Spleen (tissue), 11 donors: Measurements from ENCODE around the gene FADS3. TPM values are rescaled to one million over a fixed set of nuclear protein-coding genes. Genes with fewer than 3 reads are reported as not detected.
"Not testable (repeated sequence)": the region's sequence is repeated elsewhere in the genome, so short reads cannot be mapped to it uniquely, and the experiment has no call there.

Source experiments
- DNase-seq: peaks from one replicate; pipeline ENCODE4 v3.0.0-alpha.2; 2020
- H3K27ac ChIP-seq, 8 donors: fragments of 200-600 bp; sonication (generic) in 7 of 8; 1 replicate in 4 of 8; 2 replicates in 4 of 8; pipeline versions ENCODE4 v1.5.0 to v1.8.0; 2016 to 2021; ENCODE audit warnings: inconsistent platforms in 4 of 8, mild to moderate bottlenecking in 4 of 8, moderate library complexity in 1 of 8
- H3K27me3 ChIP-seq, 7 donors: fragments of 200-600 bp; sonication (generic) in 6 of 7; replicated peaks in 1 of 7; 1 replicate in 4 of 7; 2 replicates in 3 of 7; pipeline versions ENCODE4 v1.5.0 to v1.8.0; 2016 to 2021; ENCODE audit warnings: inconsistent platforms in 3 of 7, mild to moderate bottlenecking in 1 of 7
- H3K36me3 ChIP-seq, 6 donors: fragments of 200-600 bp; sonication (generic) in 5 of 6; 1 replicate in 4 of 6; 2 replicates in 2 of 6; pipeline versions ENCODE4 v1.5.0 to v1.8.0; 2016 to 2021; ENCODE audit warnings: inconsistent platforms in 2 of 6
- H3K4me1 ChIP-seq, 6 donors: fragments of 200-600 bp; sonication (generic) in 5 of 6; 1 replicate in 3 of 6; 2 replicates in 3 of 6; pipeline versions ENCODE4 v1.5.0 to v1.8.0; 2016 to 2021; ENCODE audit warnings: inconsistent platforms in 3 of 6
- H3K4me3 ChIP-seq, 8 donors: fragments of 200-600 bp; sonication (generic) in 7 of 8; 1 replicate in 4 of 8; 2 replicates in 4 of 8; pipeline versions ENCODE4 v1.5.0 to v1.8.0; 2016 to 2021; ENCODE audit warnings: inconsistent platforms in 4 of 8, mild to moderate bottlenecking in 4 of 8, moderate library complexity in 2 of 8
- H3K9me3 ChIP-seq, 8 donors: fragments of 200-600 bp; sonication (generic) in 7 of 8; 1 replicate in 4 of 8; 2 replicates in 4 of 8; pipeline versions ENCODE4 v1.5.0 to v1.8.0; 2016 to 2021; ENCODE audit warnings: inconsistent platforms in 4 of 8
- POLR2A ChIP-seq, 3 donors: fragments of 450-650 bp; IDR thresholded peaks; one replicate each; pipeline ENCODE4 v1.5.1; 2017; ENCODE audit warnings: antibody characterized with exemption in 3 of 3, mild to moderate bottlenecking in 1 of 3
- POLR2AphosphoS5 ChIP-seq, 3 donors: sonication (generic); formaldehyde crosslinking; IDR thresholded peaks; one replicate each; pipeline ENCODE4 v1.5.1; 2017; ENCODE audit warnings: antibody characterized with exemption in 3 of 3
- WGBS, 5 donors: extraction: QIAGEN DNeasy Blood & Tissue Kit in 3 of 5; methylation state at CpG; one replicate each; pipeline versions ENCODE4 v1.1.5 to v1.1.7; 2013 to 2018; 5-methylcytosine and 5-hydroxymethylcytosine counted together
- intact Hi-C: fragments of 100-400 bp; cut with DNase I; formaldehyde crosslinking; loops from one replicate; pipeline ENCODE4 v1.15.0; 2023; ENCODE audit warnings: low total_unique reads
- polyA plus RNA-seq, 3 donors: library from polyadenylated mRNA; stranded (reverse); fragments of 200-250 nt; gene quantifications; one replicate each; pipeline ENCODE4 v1.2.1, GENCODE V29; 2013
- total RNA-seq, 7 donors: library from RNA; depleted of rRNA in 3 of 7; stranded (reverse); fragments of >200 nt in 3 of 7; fragmentation: NEBNext Ultra II Directional in 4 of 7; extraction: Animal tissue kit (Norgen Biotek cat#: 25700) in 4 of 7; gene quantifications; one replicate each; pipeline versions ENCODE4 v1.1.0 to v1.2.1, GENCODE V29; 2016 to 2021
- TF ChIP-seq, protein P1 (sequence below), 11 experiments: fragments of 200-600 bp in 7 of 11; fragments of 450-650 bp in 4 of 11; sonication (generic) in 4 of 11; IDR thresholded peaks in 8 of 11; conservative IDR thresholded peaks in 3 of 11; 1 replicate in 7 of 11; 2 replicates in 4 of 11; pipeline versions ENCODE4 v1.4.0 to v1.8.0; 2016 to 2021; ENCODE audit warnings: antibody characterized with exemption in 11 of 11, inconsistent platforms in 4 of 11, mild to moderate bottlenecking in 1 of 11
- donor health status: healthy with polysubstance abuse.
- donor health status: DM: no; HTN: no; CAD: no; lungs with moderate emphysema.
- donor health status: DM: no; HTN: no; CAD: no.
- donor health status: Bipolar disorder and iron deficiency.
- donor health status: healthy.
- donor health status: DM: no; HTN: no; CAD: no.
- donor health status: DM: yes; HTN: yes; CAD: no.

The FADS3 gene
- total and polyA plus RNA-seq, 10 donors, result 26.3 to 63.6 (median 38.5) TPM

DNA sequence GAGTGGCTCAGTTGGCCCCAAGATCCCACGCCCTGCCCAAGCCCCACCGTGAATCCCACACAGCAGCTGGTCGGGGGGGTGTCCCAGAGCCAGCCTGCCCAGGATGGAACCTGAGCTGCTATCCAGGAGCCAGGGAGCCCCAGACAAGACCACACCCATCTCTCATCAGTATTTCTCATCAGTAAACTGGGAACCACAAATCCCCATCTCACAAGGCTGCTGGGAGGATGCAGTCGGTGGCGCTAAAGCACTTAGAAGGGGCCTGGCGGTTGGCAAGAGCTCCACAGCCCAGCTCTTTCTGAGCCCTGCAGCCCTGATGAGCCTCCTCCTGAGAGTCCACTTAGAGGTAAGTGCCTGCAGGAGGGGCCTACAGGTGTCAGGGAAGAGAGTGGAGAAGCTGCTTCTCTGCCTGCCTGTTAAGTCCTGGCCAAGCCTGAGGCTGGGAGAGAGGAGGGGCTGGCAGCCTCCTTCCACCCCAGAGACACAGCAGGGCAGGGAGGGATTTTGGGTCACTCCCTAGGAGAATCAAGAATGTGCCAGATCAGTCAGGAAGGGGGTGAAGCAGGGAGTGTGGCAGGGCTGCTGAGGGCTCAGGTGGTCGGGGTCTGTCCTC is 6.1 kb downstream of the FADS3 start:
- no peak for DNase-seq
- peaks cover 0 to under 1% (median 0%) of the 10 kb centered on the region in 7 donors for H3K27me3 ChIP-seq
- WGBS, 5 donors, result 86 to 98% (median 88%) methylated on average over 4 to 7 of the region's 7 CpGs
- intact Hi-C loops, result no loop called here
- H3K9me3 ChIP-seq, result no peaks in the 10 kb centered on the region
- H3K4me1 ChIP-seq, result peaks cover 8 to 48% (median 31%) of the 10 kb centered on the region in 6 donors
- H3K27ac ChIP-seq, result no peak overlapping the region
- TF ChIP-seq POLR2A (IDR thresholded peaks at IDR 0.05) (no peak), POLR2AphosphoS5 (IDR thresholded peaks at IDR 0.05) (no peak)
- TF ChIP-seq, protein P1, sequence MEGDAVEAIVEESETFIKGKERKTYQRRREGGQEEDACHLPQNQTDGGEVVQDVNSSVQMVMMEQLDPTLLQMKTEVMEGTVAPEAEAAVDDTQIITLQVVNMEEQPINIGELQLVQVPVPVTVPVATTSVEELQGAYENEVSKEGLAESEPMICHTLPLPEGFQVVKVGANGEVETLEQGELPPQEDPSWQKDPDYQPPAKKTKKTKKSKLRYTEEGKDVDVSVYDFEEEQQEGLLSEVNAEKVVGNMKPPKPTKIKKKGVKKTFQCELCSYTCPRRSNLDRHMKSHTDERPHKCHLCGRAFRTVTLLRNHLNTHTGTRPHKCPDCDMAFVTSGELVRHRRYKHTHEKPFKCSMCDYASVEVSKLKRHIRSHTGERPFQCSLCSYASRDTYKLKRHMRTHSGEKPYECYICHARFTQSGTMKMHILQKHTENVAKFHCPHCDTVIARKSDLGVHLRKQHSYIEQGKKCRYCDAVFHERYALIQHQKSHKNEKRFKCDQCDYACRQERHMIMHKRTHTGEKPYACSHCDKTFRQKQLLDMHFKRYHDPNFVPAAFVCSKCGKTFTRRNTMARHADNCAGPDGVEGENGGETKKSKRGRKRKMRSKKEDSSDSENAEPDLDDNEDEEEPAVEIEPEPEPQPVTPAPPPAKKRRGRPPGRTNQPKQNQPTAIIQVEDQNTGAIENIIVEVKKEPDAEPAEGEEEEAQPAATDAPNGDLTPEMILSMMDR (IDR thresholded peaks at IDR 0.05 in 8 of 11, conservative IDR thresholded peaks at IDR 0.05 in 3 of 11), result no peak
- H3K4me3 ChIP-seq, result no peak overlapping the region
- H3K36me3 ChIP-seq, result no peaks in the 10 kb centered on the region

DNA sequence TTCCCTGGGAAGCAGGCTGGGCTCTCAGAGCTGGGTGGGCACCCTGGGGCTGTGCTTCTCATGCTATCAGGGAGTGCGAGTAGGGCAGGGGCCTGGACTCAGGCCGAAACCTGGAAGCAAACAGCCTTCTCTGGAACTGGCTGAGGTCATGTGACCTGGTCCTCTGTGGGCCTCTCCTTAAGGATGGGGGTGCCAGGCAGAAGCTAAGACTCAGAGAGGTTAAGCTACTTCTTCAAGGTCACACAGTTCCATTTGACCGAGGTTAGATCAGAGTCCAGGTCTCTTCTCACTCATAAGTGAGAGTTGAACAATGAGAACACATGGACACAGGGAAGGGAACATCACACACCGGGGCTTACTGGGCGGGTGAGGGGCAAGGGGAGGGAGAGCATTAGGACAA is 7.4 kb downstream of the FADS3 start:
- WGBS, 5 donors, result 83 to 94% (median 93%) methylated on average over 5 of the region's 5 CpGs
- Histone ChIP-seq H3K27ac (no peak overlapping the region), H3K4me1 (peaks cover 3 to 49% (median 26%) of the 10 kb centered on the region in 6 donors), H3K4me3 (no peak overlapping the region), H3K27me3 (no peaks in the 10 kb centered on the region), H3K9me3 (no peaks in the 10 kb centered on the region), H3K36me3 (peaks cover 0 to 6% (median under 1%) of the 10 kb centered on the region in 6 donors)
- intact Hi-C loops, result no loop called here
- DNase-seq, result no peak
- TF ChIP-seq, protein P1 (IDR thresholded peaks at IDR 0.05 in 8 of 11, conservative IDR thresholded peaks at IDR 0.05 in 3 of 11), result no peak
- no peak for TF ChIP-seq POLR2AphosphoS5 (IDR thresholded peaks at IDR 0.05)
- TF ChIP-seq POLR2A (IDR thresholded peaks at IDR 0.05), result no peak

DNA sequence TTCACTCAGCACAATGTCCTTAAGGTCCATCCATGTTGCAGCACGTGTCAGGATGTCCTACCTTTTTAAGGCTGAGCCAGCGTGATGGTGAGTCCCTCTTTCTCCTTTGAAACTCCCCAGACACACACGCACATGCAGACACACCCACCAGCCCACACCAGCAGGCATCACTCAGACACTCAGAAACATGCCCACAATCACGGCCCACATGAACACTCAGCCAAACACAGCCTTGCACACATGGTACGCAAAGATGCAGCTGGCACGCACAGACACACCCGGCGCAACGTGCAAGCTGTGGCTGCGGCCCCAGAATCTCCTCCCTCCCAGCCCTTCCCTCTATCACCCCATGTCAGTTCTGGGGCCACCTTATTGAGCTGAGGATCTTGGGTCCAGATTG is 8.0 kb downstream of the FADS3 start:
- Histone ChIP-seq H3K36me3 (peaks cover 0 to 13% (median 3%) of the 10 kb centered on the region in 6 donors), H3K27me3 (no peaks in the 10 kb centered on the region), H3K9me3 (no peaks in the 10 kb centered on the region), H3K4me3 (no peak overlapping the region), H3K27ac (no peak overlapping the region), H3K4me1 (peaks cover 3 to 44% (median 21%) of the 10 kb centered on the region in 6 donors)
- WGBS, 5 donors, result 91 to 95% (median 93%) methylated on average over 10 of the region's 10 CpGs
- DNase-seq, result no peak
- intact Hi-C loops, result no loop called here
- TF ChIP-seq POLR2AphosphoS5 (IDR thresholded peaks at IDR 0.05) (no peak), POLR2A (IDR thresholded peaks at IDR 0.05) (no peak)
- TF ChIP-seq, protein P1 (IDR thresholded peaks at IDR 0.05 in 8 of 11, conservative IDR thresholded peaks at IDR 0.05 in 3 of 11), result no peak

DNA sequence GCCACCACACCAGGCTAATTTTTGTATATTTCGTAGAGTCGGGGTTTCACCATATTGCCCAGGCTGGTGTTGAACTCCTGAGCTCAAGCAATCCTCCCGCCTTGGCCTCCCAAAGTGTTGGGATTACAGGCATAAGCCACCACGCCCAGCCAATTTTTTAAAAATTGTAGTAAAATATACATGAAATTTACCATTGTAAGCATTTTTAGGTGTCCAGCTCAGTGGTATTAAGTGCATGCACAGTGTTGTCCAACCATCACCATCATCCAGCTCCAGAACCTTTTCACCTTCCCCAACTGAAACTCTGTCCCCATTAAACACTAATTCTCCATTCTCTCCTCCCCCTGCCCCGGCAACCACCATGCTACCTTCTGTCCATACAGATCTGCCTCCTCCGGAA is 8.5 kb downstream of the FADS3 start:
- H3K36me3 ChIP-seq, result peaks cover 0 to 17% (median 3%) of the 10 kb centered on the region in 6 donors
- H3K4me1 ChIP-seq, result peaks cover 0 to 39% (median 19%) of the 10 kb centered on the region in 6 donors
- DNase-seq, result no peak
- TF ChIP-seq POLR2A (IDR thresholded peaks at IDR 0.05) (no peak), POLR2AphosphoS5 (IDR thresholded peaks at IDR 0.05) (no peak)
- TF ChIP-seq, protein P1 (IDR thresholded peaks at IDR 0.05 in 8 of 11, conservative IDR thresholded peaks at IDR 0.05 in 3 of 11), result no peak
- H3K27me3 ChIP-seq, result no peaks in the 10 kb centered on the region
- WGBS, 5 donors, result 81 to 93% (median 84%) methylated on average over 6 of the region's 6 CpGs
- no peak overlapping the region for H3K4me3 ChIP-seq
- no peak overlapping the region for H3K27ac ChIP-seq
- intact Hi-C loops, result no loop called here
- H3K9me3 ChIP-seq, result no peaks in the 10 kb centered on the region

DNA sequence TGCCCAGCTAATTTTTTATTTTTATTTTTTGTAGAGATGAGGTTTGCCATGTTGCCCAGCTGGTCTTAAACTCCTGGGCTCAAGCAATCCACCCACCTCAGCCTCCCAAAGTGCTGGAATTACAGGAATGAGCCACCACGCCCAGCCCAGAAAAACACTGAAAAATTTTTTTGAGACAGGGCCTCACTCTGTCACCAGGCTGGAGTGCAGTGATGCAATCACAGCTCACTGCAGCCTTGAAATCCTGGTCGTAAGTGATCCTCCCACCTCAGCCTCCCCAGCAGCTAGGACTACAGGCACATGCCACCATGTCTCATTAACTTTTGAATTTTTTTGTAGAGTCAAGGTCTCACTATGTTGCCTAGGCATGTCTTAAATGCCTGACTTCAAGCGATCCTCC is 9.1 kb downstream of the FADS3 start:
- WGBS, 5 donors, result 77 to 93% (median 92%) methylated on average over 3 of the region's 3 CpGs
- Histone ChIP-seq H3K36me3 (peaks cover 0 to 18% (median 3%) of the 10 kb centered on the region in 6 donors), H3K4me1 (peaks cover 0 to 33% (median 15%) of the 10 kb centered on the region in 6 donors)
- H3K27ac ChIP-seq, H3K4me3 ChIP-seq, H3K27me3 ChIP-seq, intact Hi-C loops, H3K9me3 ChIP-seq, DNase-seq: not testable (repeated sequence)
